GM18907 (cell line): ENCODE measurements around the gene WWOX.

ENCODE experiments used
- ATAC-seq: cut with Tn5 transposase; IDR thresholded peaks from one replicate; pipeline ENCODE4 v1.9.1; 2021; ENCODE audit warnings: mild to moderate bottlenecking, moderate library complexity; ENCODE audit not compliant: unreplicated experiment

Gene WWOX

GRCh38 chr16:78743556-78743955, 644.1 kb downstream of the WWOX start:
- ATAC-seq, result no peak

GRCh38 chr16:78744099-78744498, 644.6 kb downstream of the WWOX start:
- ATAC-seq, result no peak

GRCh38 chr16:78744796-78745107, 645.3 kb downstream of the WWOX start:
- no peak for ATAC-seq

DNA sequence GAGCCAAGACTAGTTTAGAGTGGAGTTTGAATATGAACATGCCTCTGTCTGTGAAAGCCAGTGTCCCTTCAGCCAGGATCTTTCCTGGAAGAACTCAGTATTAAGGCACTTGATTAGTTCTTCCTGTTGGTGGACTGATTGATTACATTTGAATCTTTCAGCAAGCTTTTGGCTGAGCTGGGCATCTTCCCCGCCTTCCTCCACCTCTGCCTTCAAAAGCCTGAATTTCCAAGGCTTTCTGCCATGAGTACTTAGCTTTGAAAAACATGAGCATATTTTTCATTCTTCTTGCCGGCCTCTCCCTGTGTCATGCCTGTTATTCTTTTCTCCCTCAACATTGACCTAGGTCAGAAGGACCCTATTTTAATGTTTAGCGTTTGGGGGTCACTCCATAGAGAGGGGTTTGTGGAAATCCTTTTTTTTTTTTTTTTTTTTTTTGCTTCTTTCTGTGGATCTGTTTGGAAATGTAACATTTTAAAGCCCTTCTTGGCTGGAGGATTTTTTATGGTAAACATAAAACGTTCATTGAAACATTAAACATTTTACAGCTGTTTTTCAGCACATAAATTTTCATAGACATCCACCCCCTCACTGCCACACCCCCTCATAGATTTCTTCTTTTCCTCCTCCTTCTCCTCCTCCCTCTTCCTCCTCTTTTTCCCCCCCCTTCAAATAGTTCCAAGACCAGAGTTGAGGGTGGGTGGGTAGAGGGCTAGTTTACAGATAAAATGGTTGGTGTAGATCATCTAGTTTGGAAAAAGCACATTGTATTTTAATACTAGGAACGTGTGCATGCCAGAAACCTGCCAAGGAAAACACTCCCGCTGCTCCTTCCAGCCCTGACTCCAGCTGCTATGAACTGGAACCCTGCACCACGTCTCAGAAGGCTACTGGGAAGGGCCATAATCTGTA, 645.9 kb downstream of the WWOX start:
- no peak for ATAC-seq

- no peak for ATAC-seq
Measured at GRCh38 chr16:78746718-78747117, 647.3 kb downstream of the WWOX start.

DNA sequence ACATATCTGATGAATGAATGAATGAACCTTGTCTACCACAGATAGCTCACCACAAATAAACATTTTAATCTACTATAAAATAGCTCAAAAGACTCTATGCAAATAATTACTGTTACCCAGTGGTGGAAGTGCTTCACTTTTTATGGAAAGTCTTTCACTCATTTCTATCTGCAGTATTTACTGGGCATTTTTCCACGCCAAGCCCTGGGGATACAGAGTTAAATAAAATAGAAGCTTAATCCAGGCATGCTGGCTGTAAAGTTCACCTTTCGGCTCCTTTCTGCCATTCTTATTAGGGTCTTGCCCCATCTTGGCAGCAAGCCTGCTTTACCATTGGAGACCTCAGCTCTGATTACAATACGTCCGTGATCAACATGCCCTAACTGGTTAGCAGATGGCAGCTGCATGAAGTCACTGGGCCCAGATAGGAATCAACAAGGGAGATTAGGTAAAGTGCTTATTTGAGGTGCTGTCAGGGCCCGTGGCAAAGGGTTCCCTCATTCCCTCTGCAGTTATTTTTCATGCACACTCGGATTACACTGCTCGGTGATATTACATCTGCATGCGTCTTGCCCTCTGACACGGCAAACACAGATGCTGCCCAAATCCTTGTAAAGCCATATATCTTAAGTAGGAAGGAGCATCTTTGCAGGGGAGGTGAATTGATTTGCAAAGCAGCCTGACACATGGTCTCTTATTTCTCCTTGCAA, 648.9 kb downstream of the WWOX start:
- no peak for ATAC-seq

DNA sequence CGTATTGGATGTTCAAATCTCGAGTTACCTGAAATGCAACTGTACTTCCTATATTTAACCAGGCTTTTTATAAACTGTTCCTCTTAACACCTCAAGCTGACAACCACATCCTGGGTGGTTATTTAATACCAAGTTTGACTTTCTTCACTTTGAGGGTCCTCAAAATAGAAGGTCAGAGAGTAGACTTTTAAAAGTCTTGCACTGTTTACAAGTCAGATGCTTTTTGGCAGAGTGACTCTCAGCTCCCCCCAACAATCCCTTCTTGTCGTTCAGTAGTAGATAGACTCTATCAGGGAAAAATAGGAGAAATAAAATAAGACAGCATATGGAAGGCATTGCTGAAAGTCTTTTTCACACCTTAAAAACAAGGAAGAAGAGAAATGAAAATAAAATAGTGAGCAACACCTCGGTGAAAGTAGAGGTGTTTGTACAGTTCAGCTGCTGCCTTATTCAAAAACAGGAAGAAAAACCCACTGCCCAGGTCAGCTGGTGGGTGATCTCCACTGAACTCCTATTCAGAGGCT, 650.4 kb downstream of the WWOX start:
- ATAC-seq, result peak; percentile 75

DNA sequence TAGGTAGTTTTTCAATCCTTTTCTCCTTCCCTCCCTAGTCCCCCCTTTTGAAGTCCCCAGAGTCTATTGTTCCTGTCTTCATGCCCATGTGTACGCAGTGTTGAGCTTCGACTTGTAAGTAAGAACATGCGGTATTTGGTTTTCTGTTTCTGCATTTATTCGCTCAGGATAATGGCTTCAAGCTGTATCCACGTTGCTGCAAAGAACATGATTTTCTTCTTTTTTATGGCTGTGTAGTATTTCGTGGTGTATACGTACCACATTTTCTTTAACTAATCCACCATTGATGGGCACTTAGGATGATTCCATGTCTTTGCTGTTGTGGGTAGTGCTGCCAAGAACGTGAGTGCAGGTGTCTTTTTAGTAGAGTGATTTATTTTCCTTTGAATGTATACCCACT, 651.2 kb downstream of the WWOX start:
- no peak for ATAC-seq

DNA sequence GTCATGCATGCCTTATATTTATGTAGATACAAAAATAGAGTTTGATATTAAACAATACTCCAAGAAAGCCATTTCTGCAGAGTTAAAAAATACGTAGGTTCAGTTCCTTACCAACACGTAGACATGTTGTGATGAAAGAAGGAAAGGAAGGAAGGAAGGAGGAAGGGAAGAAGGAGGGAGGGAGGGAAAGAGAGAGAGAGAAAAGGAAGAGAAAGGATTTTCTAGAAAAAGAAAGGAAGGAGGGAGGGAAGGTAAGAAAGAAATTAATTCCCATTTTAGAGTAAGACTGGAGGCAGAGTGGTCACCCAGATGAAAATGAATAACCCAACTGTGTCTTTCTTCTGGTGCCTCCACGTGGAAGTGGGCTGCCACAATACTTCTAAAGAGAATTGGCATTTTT, 652.1 kb downstream of the WWOX start:
- ATAC-seq, result no peak

DNA sequence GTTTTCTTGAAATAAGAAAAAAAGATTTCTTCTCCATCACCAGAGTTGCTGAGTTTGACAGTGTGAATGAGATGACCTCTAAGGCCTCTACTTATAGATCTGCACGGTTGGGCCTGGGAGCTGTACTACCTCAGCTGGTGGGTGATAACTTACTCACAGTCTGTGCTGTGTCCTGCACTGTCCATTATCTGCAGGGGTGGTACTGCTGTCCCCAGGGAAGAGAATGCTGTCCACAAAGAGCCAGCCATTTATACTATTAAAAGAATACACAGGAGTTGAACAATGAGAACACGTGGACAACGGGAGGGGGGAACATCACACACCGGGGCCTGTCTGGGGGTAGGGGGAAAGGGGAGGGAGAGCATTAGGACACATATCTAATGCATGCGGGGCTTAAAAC, 655.3 kb downstream of the WWOX start:
- no peak for ATAC-seq

- no peak for ATAC-seq
Measured at GRCh38 chr16:78755751-78756661, 656.6 kb downstream of the WWOX start.

DNA sequence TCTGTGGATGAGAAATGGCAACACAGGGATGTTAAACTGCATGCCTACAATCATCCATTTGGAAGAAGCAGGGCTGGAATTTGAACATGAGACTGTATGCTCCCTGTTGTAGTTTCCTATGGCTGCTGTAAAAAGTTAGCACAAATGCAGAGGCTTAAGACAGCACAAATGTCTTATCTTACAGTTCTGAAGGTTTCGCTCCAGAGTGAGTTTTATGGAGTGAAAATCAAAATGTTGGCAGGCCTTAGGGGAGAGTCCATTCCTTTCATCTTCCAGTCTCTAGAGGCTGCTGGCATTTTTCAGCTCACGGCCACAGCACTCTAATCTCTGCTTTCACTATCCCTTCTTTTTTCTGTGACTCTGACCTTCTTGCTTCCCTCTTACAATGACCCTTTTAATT, 660.1 kb downstream of the WWOX start:
- no peak for ATAC-seq

DNA sequence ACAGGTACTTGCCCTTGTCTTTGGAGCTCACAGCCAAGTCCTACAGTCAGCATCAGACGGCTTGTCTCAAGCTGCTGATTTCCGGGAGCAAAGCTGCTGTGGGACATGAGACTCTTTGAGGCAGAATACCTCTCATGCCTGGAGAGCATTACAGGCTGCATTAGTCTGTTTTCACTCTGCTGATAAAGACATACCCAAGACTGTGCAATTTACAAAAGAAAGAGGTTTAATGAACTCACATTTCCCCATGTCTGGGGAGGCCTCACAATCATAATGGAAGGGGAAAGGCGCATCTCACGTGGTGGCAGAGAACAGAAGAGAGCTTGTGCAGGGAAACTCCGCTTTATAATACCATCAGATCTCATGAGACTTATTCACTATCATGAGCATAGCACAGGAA, 661.2 kb downstream of the WWOX start:
- ATAC-seq, result no peak

DNA sequence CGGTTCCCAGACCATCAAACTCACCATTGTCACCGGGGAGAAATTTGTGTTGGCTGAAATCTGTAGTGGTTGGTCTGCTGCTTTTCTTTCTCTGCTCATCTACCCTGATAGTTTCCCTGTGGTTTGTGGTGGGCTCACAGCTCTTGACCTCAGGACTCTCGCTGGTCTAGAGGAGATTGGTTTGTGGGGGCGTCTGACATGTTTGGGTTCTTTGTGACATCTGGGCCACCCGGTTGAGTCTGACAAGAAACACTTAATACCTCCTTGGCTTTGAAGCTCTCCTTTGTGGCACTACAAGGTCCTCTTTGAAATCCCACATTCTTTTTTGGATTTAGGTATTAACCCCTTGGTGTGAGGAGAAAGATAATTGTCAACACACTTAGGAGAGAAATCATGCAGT, 662.0 kb downstream of the WWOX start:
- ATAC-seq, result peak; percentile 89

DNA sequence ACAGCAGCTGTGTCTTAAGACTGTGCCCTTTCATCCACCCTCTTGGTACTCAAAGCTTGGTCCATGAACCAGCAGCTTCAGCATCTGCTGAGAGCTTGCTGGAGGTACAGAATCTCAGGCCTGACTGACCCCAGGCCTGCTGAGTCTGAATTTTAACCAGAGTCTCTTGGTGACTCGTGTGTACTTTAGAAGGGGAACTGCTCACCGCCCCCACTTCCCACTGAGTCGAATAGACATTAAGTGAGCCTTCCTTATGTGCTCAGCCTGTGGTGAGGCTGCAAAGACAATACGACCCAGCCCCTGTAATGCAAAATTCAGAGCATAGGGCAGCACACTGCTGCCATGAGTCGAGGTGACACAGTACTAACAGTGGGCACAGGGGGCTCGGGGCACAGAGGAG, 662.8 kb downstream of the WWOX start:
- ATAC-seq, result peak; percentile 44

- no peak for ATAC-seq
Measured at GRCh38 chr16:78763821-78764440, 664.5 kb downstream of the WWOX start.

DNA sequence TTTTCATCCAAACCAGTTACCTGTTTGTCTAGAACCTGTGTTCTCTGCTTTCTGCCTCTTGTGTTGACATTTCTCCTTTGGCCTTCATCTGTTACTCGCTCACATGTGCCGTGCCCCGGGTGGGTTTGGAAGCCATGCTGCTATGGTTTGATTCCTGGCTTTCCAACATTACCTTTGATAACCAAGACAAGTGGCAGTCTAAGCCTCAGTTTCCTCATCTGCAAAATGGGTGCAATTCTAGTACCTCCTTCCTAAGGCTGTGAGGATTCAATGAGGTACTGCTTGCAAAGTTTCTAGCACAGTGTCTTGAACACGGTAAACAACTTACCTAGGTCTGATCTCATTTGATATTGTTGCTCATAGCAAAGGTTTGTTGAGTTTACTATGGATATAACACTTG, 665.0 kb downstream of the WWOX start:
- ATAC-seq, result no peak

- no peak for ATAC-seq
Measured at GRCh38 chr16:78768226-78768625, 668.8 kb downstream of the WWOX start.

- peak; percentile 43 for ATAC-seq
Measured at GRCh38 chr16:78768718-78769117, 669.3 kb downstream of the WWOX start.

DNA sequence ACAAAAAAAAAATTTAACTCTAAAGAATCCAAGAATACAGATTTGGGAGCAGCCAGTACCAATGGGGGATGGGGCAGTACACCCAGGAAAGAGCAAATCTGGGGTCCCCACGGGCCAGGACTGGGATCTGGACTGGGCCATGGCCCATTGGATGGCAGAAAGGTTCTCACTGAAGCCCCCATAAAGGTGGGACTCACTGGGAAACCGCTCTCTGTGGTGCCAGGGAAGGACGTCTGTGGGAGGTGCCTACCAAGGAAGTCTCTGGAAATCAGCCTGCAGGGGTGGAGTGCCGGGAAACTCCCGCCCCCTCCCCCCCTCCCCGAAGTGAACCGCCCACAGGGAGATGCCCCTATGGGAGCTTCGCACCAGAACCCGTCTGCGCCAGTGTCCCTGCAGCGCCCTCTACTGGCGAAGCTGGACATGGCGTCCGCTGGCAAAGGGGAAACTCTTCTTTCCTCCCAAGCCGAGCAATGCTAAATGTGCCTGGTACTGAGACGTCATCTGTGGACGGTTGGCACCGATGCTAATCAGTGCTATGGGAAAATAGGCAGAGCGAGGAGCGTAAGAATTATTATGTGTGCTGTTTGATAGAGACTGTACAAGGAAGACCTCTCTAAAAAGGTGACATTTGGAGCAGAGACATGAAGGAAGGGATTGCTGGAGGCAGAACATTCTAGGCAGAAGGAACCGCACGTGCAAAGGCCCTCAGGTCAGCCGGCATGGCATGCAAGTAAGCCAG, 671.1 kb downstream of the WWOX start:
- peak; percentile 79 for ATAC-seq
